GM12891 (cell line): ENCODE results near the gene BTG3.

ENCODE experiments used
- POLR2A ChIP-seq: IDR thresholded peaks from 2 replicates; pipeline ENCODE4 v1.6.1; 2011; ENCODE audit warnings: low read depth, low read length, control low read depth
- POLR2AphosphoS5 ChIP-seq: IDR thresholded peaks from 2 replicates; pipeline ENCODE4 v1.6.1; 2011; ENCODE audit warnings: low read depth, low read length, control low read depth

DNA sequence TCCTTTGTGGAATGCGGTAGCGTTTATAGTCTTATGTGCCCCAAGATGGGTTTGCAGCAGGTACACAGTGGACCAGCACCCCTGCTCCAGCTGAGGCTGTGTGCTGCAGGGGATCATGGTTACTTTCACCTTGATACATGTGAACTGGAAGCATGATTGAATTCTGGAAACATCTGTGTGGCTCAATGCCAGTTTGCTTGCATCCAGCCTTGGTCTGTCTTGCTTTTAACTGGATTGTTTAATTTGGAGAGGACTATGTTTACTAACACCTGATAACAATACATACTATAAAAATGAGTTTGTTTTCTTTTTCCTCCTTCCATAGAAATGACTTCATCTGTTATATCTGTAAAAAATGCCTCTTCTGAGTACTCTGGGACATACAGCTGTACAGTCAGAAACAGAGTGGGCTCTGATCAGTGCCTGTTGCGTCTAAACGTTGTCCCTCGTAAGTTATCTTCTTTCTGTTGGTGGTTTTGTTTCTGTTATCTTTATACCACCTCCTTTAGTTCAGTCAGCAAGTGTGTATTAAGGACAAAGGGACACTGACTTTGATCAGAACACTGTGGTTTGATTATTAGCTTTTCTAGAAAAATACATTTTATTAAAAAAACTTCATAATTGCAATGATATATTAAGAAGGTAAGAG lies 52.2 kb downstream of the BTG3 start:
- TF ChIP-seq POLR2A (no peak), POLR2AphosphoS5 (no peak)
